HG03196 (cell line): ENCODE results near the gene ZNF746.
"Not testable (repeated sequence)": the region's sequence is repeated elsewhere in the genome, so short reads cannot be mapped to it uniquely, and the experiment has no call there.

Experiments used
- ATAC-seq: cut with Tn5 transposase; IDR thresholded peaks from one replicate; pipeline ENCODE4 v1.9.1; 2021; ENCODE audit not compliant: unreplicated experiment

ZNF746 gene

DNA sequence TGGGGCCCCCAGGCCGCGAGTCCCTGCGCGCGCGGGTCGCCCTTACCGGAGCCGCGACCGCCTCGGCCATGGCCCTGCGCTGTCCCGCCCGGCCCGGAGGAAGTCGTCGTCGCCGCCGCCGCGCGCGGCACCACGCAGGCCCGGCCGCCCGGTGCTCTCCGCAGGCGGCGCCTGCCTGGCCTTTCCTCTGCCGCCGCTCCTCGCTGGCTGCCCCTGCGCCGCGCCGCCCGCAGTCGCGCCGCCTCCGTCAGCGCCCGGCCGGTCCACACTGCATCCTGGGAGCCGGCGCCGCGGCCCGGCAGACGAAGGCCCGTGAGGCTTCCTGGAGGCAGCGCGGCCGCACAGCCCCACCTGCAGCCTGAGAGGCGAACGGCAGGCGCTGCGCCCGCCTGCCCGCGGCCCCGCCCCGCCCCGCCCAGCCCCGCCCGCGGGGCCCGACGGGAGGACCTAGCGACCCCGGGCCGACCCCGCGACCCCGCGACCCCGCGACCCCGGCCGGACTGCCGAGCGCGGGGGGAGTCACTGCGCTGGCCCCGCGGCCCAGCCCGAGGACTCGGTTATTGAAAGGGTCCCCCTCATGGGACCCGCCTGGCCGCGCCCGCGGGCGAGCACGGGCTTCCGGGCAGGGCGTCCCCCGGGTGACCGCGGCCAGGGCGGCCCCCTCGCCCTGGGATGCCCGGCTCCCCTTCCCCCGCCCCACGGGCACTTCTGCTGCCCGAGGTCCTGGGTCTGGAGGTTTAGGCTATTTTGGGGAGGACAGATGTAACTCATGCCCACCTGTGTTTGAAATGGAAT lies at the start of gene ZNF746:
Gene ZNF746 (minus strand): TSS at position 343 of the 795 bp plus-strand sequence. CDS start 273 bp downstream, at position 70.
- peak; percentile 97 for ATAC-seq

DNA sequence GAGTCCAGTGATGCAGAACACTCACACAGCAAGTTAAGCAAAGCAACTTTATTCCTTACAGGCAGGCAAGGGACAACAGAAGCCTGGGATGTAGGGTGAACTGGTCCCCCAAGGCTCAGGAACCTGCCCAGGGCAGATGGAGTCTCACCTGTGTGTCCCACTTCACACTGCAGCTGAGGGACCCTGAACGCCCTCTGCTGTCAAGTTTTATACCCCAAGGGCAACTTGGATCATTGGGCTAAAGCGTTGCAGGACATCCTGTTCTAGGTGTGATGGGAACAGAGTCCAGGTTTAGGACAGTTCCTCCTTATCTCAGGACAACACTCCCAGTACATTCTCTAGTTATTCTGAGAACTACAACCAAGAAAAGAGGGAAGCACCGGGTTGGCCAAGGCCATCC lies 49.5 kb upstream of the ZNF746 start:
- ATAC-seq: no peak

DNA sequence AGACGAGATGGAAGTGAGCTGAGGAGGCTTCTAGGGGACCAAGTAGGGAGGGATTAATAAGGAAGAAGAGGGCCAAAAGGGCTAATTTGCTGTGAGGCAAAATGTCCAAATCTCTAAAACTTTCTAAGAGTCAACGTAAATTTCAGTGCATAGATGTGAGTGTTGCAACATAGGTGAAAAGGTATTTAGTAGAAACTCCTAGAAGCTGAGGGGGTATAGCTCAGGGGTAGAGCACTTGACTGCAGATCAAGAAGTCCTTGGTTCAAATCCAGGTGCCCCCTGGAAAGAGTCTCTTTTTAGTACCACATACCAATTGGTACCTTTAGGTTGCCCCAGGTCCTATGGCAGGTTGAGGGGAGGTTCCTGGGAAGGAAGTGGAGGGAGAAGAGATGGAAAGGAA lies 48.7 kb upstream of the ZNF746 start:
- no peak for ATAC-seq

DNA sequence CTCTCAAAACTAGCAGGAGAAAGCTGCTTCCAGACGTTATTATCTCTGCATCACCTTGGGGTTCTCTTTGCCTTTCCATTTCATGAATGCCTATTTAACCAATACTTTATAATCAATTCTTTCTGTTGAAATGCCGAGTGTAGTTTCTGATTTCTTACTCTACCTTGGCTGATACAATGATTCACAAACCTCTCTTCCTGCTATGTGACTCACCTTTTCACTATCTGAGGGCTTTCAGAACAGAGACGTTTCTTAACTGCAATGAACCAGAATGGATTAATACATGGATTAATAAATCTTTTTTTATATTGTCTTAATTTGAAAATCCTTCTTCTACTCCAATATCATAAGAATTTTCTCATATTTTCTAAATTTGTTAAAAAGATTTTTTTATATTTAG lies 46.4 kb upstream of the ZNF746 start:
- no peak for ATAC-seq

DNA sequence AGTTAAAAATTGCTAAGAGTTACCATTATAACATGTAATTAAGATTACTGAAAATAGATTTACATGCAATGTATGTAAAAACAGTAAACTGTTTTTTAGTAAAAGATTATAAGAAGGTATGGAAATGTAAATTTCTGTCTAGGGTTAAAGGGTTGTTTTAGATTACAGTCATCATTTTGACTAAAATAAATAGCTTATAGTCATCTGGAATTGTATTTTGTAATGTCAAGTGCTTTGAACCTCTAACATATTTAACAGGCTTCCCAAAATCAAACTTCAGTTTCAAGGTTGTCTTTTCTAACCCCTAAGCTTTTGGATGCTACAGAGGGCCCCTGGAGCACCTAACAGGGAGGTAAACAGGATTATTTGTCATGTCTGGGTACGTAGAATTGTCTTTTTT lies 35.0 kb upstream of the ZNF746 start:
- ATAC-seq: no peak

DNA sequence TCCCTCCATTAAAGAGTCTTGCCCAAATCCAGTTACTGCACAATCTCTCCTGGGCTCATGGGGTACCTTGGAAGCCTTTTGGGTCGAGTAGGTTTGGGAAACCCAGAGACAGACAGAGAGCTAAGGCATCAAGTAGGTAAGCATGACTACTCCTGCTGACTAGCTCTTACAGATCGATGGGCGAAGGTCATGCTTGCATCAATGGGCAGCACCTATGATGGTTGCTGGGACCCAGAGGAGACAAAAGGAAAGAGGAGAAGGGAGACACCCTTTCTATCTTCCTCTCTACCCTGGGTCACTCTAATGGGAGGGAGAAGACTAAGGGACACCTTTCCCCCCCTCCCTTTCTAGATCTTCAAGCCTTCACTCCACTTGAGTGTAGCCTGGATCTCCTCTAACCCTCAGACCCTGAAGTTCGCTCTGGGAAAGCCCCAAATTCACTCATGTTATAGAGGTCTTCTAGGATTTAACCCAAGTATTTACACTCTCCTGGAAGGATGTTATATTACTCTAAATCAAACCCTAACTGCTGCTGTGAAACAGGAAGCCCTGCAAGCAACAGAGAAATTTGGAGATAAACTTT lies 31.6 kb upstream of the ZNF746 start:
- no peak for ATAC-seq

DNA sequence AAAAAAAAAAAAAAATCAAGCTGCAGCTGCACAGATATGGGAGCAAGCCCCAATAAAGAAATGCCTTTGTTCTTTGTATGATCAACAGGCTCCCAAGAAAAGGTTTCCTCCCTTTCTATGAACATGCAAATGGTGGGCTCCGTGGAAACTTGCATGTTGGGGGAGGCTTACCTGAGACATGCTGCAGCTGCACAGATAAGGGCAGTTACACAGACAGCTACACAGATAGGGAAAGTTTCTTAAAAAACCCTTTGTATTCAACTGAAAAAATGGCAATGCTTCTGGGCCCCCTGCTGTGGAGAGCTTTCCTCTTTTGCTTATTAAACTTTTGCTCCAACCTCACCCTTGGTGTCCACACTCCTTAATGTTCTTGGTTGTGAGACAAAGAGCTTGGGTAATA lies 29.8 kb upstream of the ZNF746 start:
- ATAC-seq: no peak

DNA sequence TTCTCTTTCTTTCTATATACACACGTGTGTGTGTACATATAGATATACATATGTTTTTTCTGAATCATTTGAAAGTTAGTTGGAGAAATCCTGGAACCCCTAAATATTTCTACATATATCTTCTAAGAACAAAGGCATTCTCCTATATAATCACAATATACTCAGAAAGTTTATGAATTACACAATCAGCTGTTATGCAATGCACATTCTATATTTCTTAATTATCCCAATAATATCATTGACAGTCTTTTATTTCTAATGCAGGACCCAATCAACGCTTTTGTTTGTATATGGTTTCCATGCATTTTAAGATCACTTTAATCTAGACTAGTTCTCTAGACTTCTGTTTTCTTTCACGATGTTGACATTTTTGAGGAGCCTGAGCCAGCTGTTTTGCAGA lies 27.7 kb upstream of the ZNF746 start:
- ATAC-seq: no peak

DNA sequence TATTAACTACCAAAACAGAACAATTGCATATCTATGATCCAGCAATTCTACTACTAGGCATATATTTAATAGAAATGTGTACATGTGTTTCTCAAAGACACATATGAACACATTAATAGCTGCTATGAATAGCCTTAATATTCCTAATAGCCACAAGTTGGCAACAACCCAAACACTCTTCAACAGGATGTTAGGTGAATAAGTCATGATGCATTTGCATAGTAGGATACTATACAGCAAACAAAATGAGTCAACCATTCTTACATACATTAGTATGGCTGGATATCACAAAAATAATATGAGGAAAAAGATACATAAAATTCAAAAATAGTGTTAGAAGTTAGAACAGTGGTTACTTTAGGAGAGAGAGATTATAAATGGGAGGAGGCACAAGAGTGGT lies 26.8 kb upstream of the ZNF746 start:
- no peak for ATAC-seq

DNA sequence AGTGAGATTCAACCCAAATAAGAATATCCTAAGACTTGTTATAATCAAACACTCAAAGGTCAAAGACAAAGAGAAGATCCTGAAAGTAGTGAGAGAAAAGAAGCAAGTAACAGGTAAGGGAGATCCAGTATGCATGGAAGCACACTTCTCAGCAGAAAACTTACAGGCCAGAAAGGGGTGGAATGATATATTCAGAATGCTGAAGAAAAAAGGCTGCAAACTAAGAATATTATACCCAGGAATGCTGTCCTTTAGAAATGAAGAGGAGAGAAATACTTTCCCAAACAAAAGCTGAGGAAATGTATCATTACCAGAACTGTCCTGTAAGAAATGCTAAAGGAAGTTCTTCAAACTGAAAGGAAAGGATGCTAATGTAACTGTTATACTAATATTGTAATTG lies 12.6 kb upstream of the ZNF746 start:
- no peak for ATAC-seq

DNA sequence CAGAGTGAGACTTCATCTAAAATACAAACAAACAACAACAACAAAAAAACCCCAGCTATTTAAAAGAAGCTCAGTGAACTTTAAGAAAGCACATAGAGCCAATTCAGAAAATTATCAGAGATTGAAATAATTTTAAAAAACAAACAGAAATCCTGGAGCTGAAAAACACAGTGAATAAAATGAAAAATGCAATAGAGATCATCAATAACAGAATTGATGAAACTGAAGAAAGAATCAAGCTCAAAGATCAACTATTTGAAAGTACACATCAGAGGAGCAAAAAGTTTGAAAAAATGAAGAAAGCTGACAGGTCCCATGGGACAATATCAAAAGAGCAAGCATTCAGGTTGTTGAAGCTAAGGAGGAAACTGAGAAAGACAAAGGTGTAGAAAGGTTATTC lies 12.2 kb upstream of the ZNF746 start:
- no peak for ATAC-seq

DNA sequence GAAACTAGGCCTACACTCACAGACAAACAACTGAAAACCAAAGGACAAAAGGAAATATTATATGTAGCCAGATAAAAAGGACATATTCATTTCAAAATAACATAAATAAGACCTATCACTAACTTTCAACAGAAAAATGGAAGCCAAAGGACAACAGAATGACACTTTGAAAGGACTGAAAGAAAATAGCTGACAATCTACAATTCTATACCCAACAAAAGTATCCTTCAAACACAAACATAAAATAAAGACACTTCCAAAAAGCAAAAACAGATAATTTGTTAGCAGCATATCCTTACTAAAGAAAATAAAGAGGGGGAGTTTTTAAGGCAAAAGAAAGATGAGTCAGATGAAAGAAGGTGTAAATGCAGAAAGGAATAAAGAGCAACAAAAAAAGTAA lies 7.9 kb upstream of the ZNF746 start:
- ATAC-seq: no peak

DNA sequence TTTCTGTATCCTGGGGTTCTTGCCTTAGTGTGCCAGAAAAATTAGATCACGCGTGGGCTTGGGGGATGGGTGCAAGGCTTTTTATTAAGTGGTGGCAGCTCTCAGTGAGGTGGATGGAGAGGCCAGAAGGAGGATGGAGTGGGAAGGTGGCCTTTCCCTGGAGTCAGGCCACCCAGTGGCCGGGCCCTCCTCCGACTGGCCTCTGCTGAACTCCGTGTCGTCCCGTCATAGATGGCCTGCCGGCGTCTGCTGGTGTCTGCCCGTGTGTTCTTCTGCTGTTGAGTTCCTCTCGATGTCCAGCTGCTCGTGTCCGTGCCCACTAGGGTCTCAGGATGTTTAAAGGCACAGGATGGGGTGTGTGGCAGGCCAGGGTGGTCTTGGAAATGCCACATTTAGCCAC lies 4.0 kb upstream of the ZNF746 start:
- no peak for ATAC-seq

DNA sequence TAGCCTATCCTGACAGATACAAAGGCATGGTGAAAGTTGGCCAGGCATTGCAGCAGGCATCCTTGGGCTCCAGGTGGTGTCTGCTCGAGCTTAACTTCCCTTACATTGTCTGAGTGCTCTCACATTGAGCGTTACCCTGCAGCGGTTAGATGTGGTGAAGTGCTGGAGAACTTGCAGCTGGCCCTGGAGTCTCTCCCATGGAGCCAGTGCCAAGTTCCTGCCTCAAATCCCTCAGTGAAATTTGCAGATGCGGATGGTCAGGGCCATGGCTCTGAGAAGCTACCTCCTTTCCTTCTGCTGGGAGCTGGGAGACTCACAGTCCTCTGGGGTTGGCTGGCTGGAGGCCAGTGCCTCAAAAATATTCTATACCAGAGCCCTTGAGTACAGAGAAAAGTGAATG lies 3.3 kb upstream of the ZNF746 start:
- ATAC-seq: no peak

DNA sequence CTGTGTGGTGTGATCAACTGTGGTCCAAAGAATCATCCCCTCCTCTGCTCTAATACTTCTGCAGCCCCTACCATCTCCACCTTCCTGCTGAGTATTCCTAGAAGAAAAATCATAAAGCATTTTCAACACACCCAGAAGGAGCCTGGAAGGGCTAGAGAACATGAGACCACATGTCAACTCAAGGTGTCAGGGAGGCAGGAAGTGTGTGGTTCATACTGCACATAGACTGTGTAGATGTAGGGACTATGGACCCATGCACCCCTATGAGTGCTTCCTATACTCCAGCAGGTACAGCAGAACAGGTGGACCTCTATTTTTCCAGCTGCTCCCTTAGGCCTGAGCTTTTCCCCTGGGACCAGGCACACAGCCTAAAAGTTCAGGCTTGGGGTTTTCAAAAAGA lies 2.6 kb upstream of the ZNF746 start:
- no peak for ATAC-seq

DNA sequence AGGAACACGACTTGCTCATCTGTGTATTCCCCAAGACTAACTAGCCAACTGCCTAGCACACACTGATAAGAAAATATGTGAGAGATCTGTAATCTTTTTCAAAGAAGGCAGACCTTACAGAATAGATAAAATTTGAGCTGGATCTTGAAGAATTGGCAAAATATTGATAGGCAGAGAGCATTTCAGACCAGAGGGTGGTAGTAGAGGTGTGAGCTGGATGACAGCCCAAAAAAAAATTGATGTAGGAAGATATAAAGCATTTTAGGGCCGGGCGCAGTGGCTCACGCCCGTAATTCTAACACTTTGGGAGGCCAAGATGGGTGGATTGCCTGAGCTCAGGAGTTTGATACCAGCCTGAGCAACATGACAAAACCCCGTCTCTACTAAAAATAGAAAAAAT lies 1.2 kb upstream of the ZNF746 start:
- ATAC-seq: no peak

DNA sequence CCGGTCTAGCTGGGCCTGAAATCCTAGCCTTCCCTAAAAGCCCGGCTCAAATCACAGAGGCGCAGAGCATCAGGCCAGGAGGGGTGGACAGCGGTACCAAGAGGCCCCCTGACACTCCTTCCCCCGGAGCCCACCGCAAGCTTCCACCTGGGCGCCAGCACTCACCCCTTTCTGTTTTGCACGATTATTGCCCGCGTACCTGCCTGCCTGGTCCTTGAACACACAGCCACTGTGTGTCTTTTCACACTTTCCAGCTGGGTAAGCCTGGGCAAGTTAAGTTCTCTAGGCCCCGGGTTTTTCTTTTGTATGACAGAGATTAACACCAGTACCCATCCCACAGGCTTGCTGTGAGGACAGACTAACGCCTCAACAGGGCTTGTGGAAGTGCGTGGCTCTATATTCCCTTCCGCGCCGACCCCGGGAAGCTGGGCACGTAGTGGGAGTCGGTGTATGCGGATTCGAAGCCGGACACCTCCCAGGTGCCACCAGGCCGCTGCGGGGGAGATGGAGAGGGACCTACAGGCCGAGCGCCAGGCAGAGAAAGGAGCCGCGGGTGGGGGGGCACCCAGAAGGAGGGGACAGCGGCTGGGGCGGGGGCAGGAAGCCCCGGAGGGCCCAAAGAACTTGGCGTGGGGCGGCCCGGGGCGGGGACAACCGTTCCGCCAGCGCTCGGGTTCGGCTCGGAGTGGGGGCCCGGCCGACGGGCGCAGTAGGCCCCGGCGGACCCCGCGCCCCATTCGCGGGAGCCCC lies 792 bp downstream of the ZNF746 start:
- peak; percentile 28 for ATAC-seq

DNA sequence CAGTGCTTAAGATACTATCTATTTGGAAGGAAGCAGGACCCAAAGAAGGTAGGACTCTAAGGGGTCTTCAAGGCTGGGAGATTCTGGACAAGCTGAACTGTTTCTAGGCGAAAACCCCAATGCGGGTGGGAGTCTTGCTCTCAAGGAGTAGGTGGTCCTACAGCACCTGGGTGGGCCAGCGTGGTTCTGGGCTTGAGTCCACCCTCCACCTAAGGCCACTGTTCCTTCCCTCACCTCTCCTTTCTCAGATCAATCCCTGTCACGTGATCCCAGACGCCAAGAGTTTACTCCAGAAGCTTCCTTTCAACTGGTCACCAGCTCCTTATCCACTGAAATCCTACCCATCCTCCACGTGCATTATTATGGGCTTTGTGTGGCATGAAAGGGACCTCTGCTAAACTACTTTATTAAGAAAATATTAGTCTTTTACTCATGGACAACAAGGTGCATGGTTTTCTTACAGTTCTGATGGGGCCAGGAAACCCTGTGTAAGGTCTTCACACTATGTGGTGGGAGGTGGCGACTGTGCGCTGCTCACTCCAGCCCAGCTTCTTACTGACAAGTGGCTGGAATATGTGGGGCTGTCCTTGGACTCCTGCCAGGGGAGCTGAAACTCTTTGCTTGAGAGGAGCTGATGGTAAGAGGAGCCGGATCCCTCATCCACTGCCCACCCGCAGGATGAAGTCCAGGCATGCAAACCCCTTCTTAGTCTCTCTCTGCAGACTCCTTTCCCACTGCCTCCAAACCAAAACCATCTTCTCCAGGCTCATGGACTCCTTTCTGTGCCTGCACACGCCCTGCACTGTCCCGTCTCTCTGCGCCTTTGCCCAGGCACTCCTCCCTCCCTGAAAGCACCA lies 1.6 kb downstream of the ZNF746 start:
- no peak for ATAC-seq

DNA sequence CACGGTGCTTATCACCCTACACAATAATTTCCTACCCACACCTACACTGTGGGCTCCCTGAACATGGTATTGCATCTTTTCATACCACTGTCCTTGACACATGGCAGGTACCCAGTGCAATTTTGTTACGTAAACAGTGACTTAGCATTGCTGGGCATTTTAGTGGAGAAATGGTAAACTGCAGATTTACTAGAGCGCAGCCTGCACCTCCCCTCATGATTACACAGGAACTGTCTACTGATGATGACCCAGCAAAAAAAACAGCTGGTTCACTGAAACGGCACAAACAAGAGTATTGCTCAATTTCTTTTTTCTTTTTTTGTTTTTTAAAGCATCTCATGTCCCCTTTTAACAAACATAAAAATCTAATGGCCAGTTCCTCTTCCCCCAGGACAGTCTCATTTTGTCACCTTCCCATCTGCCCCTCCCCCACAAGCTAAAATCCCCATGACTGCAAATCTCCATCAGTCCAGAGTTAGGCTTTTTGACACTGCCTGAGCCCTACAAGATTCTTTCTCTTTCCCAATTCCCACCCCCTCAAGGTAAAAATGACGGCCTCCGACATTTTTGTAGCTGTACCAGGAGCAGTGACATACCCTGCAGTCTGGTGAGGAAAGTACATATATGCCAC lies 2.8 kb downstream of the ZNF746 start:
- ATAC-seq: no peak

DNA sequence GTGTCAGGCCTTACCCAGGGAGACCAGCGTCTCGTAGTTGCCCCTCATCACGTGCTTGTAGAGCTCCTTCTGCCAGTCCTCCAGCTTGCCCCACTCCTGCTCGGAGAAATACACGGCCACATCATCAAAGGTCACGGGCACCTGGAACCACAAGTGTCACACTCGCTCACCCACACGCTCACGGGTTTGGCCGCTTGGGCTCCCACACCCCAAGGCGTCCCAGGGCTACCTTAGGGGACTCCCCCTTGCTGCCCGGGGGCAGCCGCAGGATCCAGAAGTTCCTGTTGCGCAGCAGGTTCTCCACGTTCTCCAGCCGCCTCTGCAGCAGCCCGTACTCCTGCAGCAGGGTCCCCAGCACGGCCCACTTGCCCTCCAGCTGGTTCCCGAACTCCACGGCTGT lies 3.6 kb downstream of the ZNF746 start:
- ATAC-seq: not testable (repeated sequence)

DNA sequence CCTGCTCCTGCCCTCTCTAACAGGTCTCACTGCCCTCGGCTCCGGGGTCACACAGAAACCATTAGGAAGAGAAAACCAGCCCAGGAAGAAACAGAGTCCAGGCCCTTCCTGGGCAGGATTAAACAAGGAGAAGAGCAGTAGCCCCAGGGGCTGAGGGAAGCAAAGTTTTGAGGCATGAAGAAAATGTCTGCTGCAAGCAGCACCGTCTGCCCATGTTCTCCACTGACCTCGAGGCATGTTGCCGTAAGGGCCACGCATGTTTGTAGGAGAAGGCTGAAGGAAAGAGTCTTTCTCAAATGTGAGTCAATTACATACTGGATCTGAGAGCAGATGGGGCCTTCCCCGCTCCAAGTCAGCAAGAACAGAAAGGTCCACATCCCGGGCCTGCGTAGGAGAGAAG lies 4.2 kb downstream of the ZNF746 start:
- ATAC-seq: no peak
